Parathyroid adenoma (tissue), 2 donors: Measurements from ENCODE around the gene SLC44A4.

ENCODE experiments used
- H2AFZ ChIP-seq: fragments of 300-600 bp; sonication (generic); one replicate; pipeline ENCODE4 v1.7.0; 2017; ENCODE audit warnings: antibody characterized with exemption, mild to moderate bottlenecking
- H3K27ac ChIP-seq: fragments of 300-600 bp; sonication (generic); one replicate; pipeline ENCODE4 v1.7.0; 2017
- H3K27me3 ChIP-seq: fragments of 300-600 bp; sonication (generic); one replicate; pipeline ENCODE4 v1.7.0; 2017; ENCODE audit warnings: low read length; ENCODE audit not compliant: control insufficient read depth, insufficient read depth
- H3K36me3 ChIP-seq: fragments of 300-600 bp; sonication (generic); one replicate; pipeline ENCODE4 v1.7.0; 2017; ENCODE audit warnings: low read length; ENCODE audit not compliant: control insufficient read depth, insufficient read depth
- H3K4me1 ChIP-seq: fragments of 300-600 bp; sonication (generic); one replicate; pipeline ENCODE4 v1.7.0; 2017; ENCODE audit warnings: control low read depth
- H3K4me2 ChIP-seq: fragments of 300-600 bp; sonication (generic); one replicate; pipeline ENCODE4 v1.7.0; 2017; ENCODE audit warnings: low read length
- H3K4me3 ChIP-seq: fragments of 300-600 bp; sonication (generic); one replicate; pipeline ENCODE4 v1.7.0; 2017; ENCODE audit warnings: low read depth, low read length
- H3K79me2 ChIP-seq: fragments of 300-600 bp; sonication (generic); one replicate; pipeline ENCODE4 v1.7.0; 2017; ENCODE audit warnings: control low read depth
- H3K9ac ChIP-seq: fragments of 300-600 bp; sonication (generic); one replicate; pipeline ENCODE4 v1.7.0; 2017; ENCODE audit warnings: mild to moderate bottlenecking
- H3K9me3 ChIP-seq: fragments of 300-600 bp; sonication (generic); one replicate; pipeline ENCODE4 v1.7.0; 2017; ENCODE audit warnings: low read length; ENCODE audit not compliant: control insufficient read depth
- TF ChIP-seq, protein P1 (sequence below): fragments of 300-600 bp; sonication (generic); IDR thresholded peaks from one replicate; pipeline ENCODE4 v1.7.0; 2017; ENCODE audit warnings: antibody characterized with exemption, mild to moderate bottlenecking
- donor health status: primary hyperparathyroidism.

The SLC44A4 gene

DNA sequence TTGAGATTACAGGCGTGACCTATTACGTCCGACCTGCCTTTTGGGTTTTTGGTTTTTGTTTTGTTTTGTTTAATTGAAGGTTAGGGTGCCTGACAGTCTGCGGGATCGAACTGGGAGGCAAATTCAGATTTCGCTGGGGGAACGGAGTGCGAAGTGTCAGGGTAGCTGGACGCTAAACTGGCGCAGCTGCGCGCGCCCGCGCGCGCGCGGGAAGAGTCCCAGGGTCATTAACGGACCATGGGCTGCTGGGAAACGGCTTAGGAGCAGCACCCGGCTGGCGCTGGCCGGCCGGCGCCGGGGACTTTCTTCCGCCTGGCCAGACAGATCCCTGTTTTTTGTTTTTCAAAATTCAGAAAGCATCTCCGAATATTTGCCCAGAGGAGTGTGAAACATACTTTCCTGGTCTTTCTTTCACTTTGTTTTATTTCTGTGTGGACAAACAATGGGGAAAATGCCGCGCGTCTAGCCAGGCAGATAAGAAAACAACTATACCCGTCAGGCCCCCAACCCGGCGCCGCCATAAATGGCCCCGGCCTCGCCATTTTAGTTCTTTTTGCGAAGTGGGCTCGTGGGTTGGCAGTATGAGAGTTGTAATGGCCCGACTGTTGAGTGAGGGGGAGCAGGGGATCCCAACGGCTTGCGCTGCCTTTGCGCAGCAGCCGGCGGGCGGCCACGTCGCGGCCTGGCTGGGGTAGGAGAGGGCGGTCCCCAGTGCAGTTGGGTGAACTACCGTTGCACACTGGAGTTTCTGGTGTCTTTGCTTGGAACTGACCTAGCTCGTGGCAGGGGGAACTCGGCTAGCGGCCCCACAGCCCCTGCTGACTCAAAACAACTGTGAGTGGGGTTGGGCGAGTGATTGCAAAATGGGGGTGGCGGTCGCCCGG is 44.2 kb downstream of the SLC44A4 start:
- TF ChIP-seq, protein P1, sequence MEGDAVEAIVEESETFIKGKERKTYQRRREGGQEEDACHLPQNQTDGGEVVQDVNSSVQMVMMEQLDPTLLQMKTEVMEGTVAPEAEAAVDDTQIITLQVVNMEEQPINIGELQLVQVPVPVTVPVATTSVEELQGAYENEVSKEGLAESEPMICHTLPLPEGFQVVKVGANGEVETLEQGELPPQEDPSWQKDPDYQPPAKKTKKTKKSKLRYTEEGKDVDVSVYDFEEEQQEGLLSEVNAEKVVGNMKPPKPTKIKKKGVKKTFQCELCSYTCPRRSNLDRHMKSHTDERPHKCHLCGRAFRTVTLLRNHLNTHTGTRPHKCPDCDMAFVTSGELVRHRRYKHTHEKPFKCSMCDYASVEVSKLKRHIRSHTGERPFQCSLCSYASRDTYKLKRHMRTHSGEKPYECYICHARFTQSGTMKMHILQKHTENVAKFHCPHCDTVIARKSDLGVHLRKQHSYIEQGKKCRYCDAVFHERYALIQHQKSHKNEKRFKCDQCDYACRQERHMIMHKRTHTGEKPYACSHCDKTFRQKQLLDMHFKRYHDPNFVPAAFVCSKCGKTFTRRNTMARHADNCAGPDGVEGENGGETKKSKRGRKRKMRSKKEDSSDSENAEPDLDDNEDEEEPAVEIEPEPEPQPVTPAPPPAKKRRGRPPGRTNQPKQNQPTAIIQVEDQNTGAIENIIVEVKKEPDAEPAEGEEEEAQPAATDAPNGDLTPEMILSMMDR: no peak
- Histone ChIP-seq H3K27me3 (no peaks in the 10 kb centered on the region), H3K36me3 (no peaks in the 10 kb centered on the region), H3K9me3 (no peaks in the 10 kb centered on the region), H3K4me3 (peak overlapping the region; percentile 89), H3K79me2 (peaks cover 42% of the 10 kb centered on the region), H3K4me1 (peaks cover 25% of the 10 kb centered on the region), H3K9ac (peak overlapping the region; percentile 54), H3K27ac (peak overlapping the region; percentile 99), H2AFZ (peak overlapping the region; percentile 95), H3K4me2 (peak overlapping the region; percentile 57)

DNA sequence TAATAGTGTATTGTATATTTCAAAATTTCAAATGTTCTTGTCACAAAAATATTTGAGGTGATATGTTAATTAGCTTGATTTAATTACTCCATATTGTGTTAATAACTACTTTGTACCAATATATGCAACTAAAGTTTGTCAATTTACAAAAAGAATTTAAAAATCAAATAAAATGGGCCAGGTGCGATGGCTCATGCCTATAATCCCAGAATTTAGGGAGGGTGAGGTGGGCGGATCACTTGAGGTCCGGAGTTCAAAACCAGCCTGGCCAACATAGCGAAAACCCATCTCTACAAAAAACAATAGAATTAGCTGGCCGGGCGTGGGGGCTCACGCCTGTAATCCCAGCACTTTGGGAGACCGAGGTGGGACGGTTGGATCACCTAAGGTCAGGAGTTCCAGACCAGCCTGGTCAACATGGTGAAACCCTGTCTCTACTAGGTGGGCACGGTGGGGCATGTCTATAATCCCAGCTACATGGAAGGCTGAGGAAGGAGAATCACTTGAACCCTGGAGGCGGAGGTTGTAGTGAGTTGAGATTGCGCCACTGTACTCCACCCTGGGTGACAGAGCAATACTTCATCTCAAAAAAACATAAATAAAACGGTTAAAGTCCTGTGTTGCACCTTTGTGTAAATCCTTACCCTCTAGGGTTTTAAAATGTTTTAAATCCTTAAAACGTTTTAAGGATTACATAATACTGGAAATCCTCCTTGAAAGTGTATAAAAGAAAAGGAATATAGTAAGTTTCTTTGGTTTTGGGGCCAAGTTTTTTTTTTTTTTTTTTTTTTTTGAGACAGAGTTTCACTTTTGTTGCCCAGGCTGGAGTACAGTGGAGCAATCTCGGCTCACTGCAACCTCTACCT is 47.2 kb downstream of the SLC44A4 start:
- TF ChIP-seq, protein P1: no peak
- H3K4me2 ChIP-seq: peak overlapping the region; percentile 97
- no peaks in the 10 kb centered on the region for H3K36me3 ChIP-seq
- H3K9me3 ChIP-seq: no peaks in the 10 kb centered on the region
- H3K27ac ChIP-seq: peak overlapping the region; percentile 80
- H3K27me3 ChIP-seq: no peaks in the 10 kb centered on the region
- H2AFZ ChIP-seq: no peak overlapping the region
- H3K79me2 ChIP-seq: peaks cover 44% of the 10 kb centered on the region
- H3K9ac ChIP-seq: no peak overlapping the region
- peaks cover 14% of the 10 kb centered on the region for H3K4me1 ChIP-seq
- H3K4me3 ChIP-seq: peak overlapping the region; percentile 90

DNA sequence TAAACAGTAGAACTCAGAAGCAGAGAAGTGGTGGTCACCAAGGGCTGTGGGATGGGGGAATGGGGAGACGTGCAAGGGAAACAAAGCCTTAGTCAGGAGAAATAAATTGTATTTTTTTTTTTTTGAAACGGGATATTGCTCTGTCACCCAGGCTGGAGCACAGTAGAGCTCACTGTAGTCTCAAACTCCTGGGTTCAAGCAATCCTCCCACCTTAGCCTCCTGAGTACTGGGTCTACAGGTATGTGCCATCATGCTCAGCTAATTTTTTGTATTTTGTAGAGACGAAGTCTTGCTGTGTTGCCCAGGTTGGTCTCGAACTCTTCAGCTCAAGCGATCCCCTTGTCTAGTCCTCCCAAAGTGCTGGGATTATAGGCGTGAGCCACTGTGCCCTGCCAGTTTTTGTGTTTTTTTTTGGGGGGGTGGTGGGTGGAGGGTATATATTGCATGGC is 47.9 kb downstream of the SLC44A4 start:
- Histone ChIP-seq H3K4me1 (peaks cover 15% of the 10 kb centered on the region), H3K9ac (no peak overlapping the region)

DNA sequence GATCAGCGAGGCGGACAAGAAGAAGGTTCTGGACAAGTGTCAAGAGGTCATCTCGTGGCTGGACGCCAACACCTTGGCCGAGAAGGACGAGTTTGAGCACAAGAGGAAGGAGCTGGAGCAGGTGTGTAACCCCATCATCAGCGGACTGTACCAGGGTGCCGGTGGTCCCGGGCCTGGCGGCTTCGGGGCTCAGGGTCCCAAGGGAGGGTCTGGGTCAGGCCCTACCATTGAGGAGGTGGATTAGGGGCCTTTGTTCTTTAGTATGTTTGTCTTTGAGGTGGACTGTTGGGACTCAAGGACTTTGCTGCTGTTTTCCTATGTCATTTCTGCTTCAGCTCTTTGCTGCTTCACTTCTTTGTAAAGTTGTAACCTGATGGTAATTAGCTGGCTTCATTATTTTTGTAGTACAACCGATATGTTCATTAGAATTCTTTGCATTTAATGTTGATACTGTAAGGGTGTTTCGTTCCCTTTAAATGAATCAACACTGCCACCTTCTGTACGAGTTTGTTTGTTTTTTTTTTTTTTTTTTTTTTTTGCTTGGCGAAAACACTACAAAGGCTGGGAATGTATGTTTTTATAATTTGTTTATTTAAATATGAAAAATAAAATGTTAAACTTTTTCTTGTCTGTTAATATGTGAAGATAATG is 49.0 kb downstream of the SLC44A4 start:
- Histone ChIP-seq H3K9ac (peak overlapping the region; percentile 87), H3K9me3 (no peaks in the 10 kb centered on the region), H3K4me3 (peak overlapping the region; percentile 90), H2AFZ (no peak overlapping the region), H3K79me2 (peaks cover 39% of the 10 kb centered on the region), H3K4me2 (peak overlapping the region; percentile 97), H3K4me1 (peaks cover 21% of the 10 kb centered on the region), H3K27ac (peak overlapping the region; percentile 80), H3K27me3 (no peaks in the 10 kb centered on the region), H3K36me3 (no peaks in the 10 kb centered on the region)
- TF ChIP-seq, protein P1: peak; percentile 43

More for the DNA sequence above, 47.9 kb downstream of the SLC44A4 start:
- Histone ChIP-seq H3K27ac (peak overlapping the region; percentile 80), H3K79me2 (peaks cover 40% of the 10 kb centered on the region), H3K4me2 (peak overlapping the region; percentile 97), H3K4me3 (peak overlapping the region; percentile 90), H3K36me3 (no peaks in the 10 kb centered on the region), H3K9me3 (no peaks in the 10 kb centered on the region), H3K27me3 (no peaks in the 10 kb centered on the region), H2AFZ (no peak overlapping the region)
- TF ChIP-seq, protein P1: no peak
